H1 (cell line): ENCODE results near the gene KLHL17. TPM values are rescaled to one million over a fixed set of nuclear protein-coding genes. Genes with fewer than 3 reads are reported as not detected.

Source experiments
- CTCF ChIA-PET: fragments of 300-600 bp; sonication (Branson Sonifier 250); formaldehyde crosslinking; loops from one replicate; lab custom pipeline; 2021; ENCODE audit not compliant: partially characterized antibody; lab: Charles Lee
- POLR2A ChIA-PET: fragments of 300-600 bp; sonication (Branson Sonifier 250); formaldehyde crosslinking; loops from one replicate; lab custom pipeline; 2021; ENCODE audit warnings: inconsistent platforms; ENCODE audit not compliant: partially characterized antibody; lab: Charles Lee
- DNase-seq, 2 experiments: peaks; one replicate each; pipeline versions ENCODE4 v3.0.0 to v3.0.0-alpha.2; 2010 to 2022; ENCODE audit warnings: low spot score in 2 of 2, low read depth in 1 of 2, mixed read lengths in 1 of 2
- FAIRE-seq: peaks from 2 replicates; lab custom pipeline; 2011; peaks lifted over from hg19 to GRCh38; lab: Jason Lieb, UNC
- H2AFZ ChIP-seq: 2 replicates; pipeline ENCODE4 v1.8.1; 2012; ENCODE audit warnings: low read length, inconsistent platforms
- H2AK5ac ChIP-seq: 2 replicates; pipeline ENCODE4 v1.6.1; 2013; ENCODE audit warnings: low read depth, low read length
- H2BK120ac ChIP-seq: replicated peaks from 2 replicates; pipeline ENCODE3; 2013; ENCODE audit warnings: low read depth, low read length, inconsistent platforms
- H2BK12ac ChIP-seq: 2 replicates; pipeline ENCODE4 v1.6.1; 2013; ENCODE audit warnings: low read depth, low read length
- H2BK15ac ChIP-seq: 2 replicates; pipeline ENCODE4 v1.6.1; 2013; ENCODE audit warnings: low read length
- H2BK20ac ChIP-seq: 2 replicates; pipeline ENCODE4 v1.6.1; 2013; ENCODE audit warnings: low read length
- H2BK5ac ChIP-seq: 2 replicates; pipeline ENCODE4 v1.6.1; 2013; ENCODE audit warnings: low read depth, low read length
- H3K14ac ChIP-seq: 2 replicates; pipeline ENCODE4 v1.6.1; 2013; ENCODE audit warnings: inconsistent platforms; ENCODE audit not compliant: insufficient read length
- H3K18ac ChIP-seq: 2 replicates; pipeline ENCODE4 v1.6.1; 2013; ENCODE audit warnings: low read length; ENCODE audit errors: extremely low read depth
- H3K23ac ChIP-seq: 2 replicates; pipeline ENCODE4 v1.6.1; 2013; ENCODE audit warnings: inconsistent platforms; ENCODE audit not compliant: insufficient read length
- H3K23me2 ChIP-seq: 2 replicates; pipeline ENCODE4 v1.6.1; 2013; ENCODE audit warnings: low read depth, low read length
- H3K27ac ChIP-seq: 2 replicates; pipeline ENCODE4 v1.6.1; 2011; ENCODE audit warnings: low read depth, low read length, inconsistent platforms
- H3K27me3 ChIP-seq, 4 experiments: replicated peaks in 1 of 4; 1 replicate in 1 of 4; 2 replicates in 3 of 4; pipeline versions ENCODE4 v1.6.1 to v1.8.1; 2011 to 2013; ENCODE audit warnings: low read length in 3 of 4, mild to moderate bottlenecking in 3 of 4, inconsistent platforms in 2 of 4, mixed read lengths in 2 of 4, moderate library complexity in 1 of 4; ENCODE audit not compliant: control insufficient read depth in 3 of 4, insufficient read depth in 3 of 4; ENCODE audit errors: extremely low read depth in 1 of 4
- H3K36me3 ChIP-seq, 4 experiments: 2 replicates each; pipeline versions ENCODE4 v1.6.1 to v1.8.1; 2011 to 2013; ENCODE audit warnings: mild to moderate bottlenecking in 4 of 4, low read length in 3 of 4, moderate library complexity in 2 of 4, control low read depth in 1 of 4, inconsistent platforms in 1 of 4; ENCODE audit not compliant: insufficient read depth in 4 of 4, control insufficient read depth in 2 of 4
- H3K4ac ChIP-seq: replicated peaks from 2 replicates; pipeline ENCODE3; 2013; ENCODE audit warnings: low read length, low read depth, mixed read lengths, inconsistent platforms; ENCODE audit not compliant: insufficient read length
- H3K4me1 ChIP-seq, 4 experiments: replicated peaks in 1 of 4; 1 replicate in 1 of 4; 2 replicates in 3 of 4; pipeline versions ENCODE4 v1.6.1 to v1.8.1; 2011 to 2013; ENCODE audit warnings: low read length in 3 of 4, inconsistent platforms in 2 of 4, mixed read lengths in 1 of 4; ENCODE audit not compliant: insufficient read depth in 4 of 4, control insufficient read depth in 3 of 4
- H3K4me2 ChIP-seq, 2 experiments: 2 replicates each; pipeline versions ENCODE4 v1.6.1 to v1.8.1; 2011 to 2013; ENCODE audit warnings: low read depth in 2 of 2, low read length in 2 of 2, control low read depth in 1 of 2, inconsistent platforms in 1 of 2, mild to moderate bottlenecking in 1 of 2; ENCODE audit not compliant: insufficient read depth in 1 of 2
- H3K4me3 ChIP-seq, 4 experiments: fragments of 200-600, 300-600 bp in 1 of 4; sonication (generic), shearing (Covaris generic), sonication (Bioruptor Twin) in 1 of 4; 2 replicates each; pipeline versions ENCODE4 v1.5.1 to v1.8.1; 2011 to 2016; ENCODE audit warnings: low read length in 4 of 4, low read depth in 3 of 4, control low read depth in 2 of 4, inconsistent platforms in 2 of 4, mild to moderate bottlenecking in 2 of 4, mixed read lengths in 1 of 4, moderate library complexity in 1 of 4; ENCODE audit not compliant: insufficient read depth in 2 of 4; ENCODE audit errors: extremely low read depth in 1 of 4
- H3K56ac ChIP-seq: replicated peaks from 2 replicates; pipeline ENCODE3; 2013; ENCODE audit warnings: low read depth, mild to moderate bottlenecking, mixed read lengths, low read length, inconsistent platforms; ENCODE audit not compliant: insufficient read length
- H3K79me1 ChIP-seq: 2 replicates; pipeline ENCODE4 v1.6.1; 2013; ENCODE audit warnings: low read depth, low read length, control low read depth
- H3K79me2 ChIP-seq, 2 experiments: 2 replicates each; pipeline versions ENCODE4 v1.6.1 to v1.8.1; 2012 to 2013; ENCODE audit warnings: low read length in 2 of 2, mild to moderate bottlenecking in 2 of 2, inconsistent platforms in 1 of 2; ENCODE audit not compliant: insufficient read depth in 2 of 2, control insufficient read depth in 1 of 2
- H3K9ac ChIP-seq, 4 experiments: replicated peaks in 1 of 4; 1 replicate in 1 of 4; 2 replicates in 3 of 4; pipeline versions ENCODE4 v1.6.1 to v1.8.1; 2011 to 2013; ENCODE audit warnings: low read depth in 3 of 4, low read length in 3 of 4, control low read depth in 2 of 4, mild to moderate bottlenecking in 2 of 4, moderate library complexity in 2 of 4, inconsistent platforms in 1 of 4; ENCODE audit errors: extremely low read depth in 1 of 4
- H3K9me3 ChIP-seq, 2 experiments: 2 replicates each; pipeline versions ENCODE4 v1.6.1 to v1.8.1; 2012 to 2013; ENCODE audit warnings: mild to moderate bottlenecking in 2 of 2, moderate library complexity in 2 of 2, control low read depth in 1 of 2, inconsistent platforms in 1 of 2, low read depth in 1 of 2, low read length in 1 of 2, mixed read lengths in 1 of 2; ENCODE audit not compliant: insufficient read depth in 2 of 2
- H4K20me1 ChIP-seq, 2 experiments: replicated peaks in 1 of 2; 2 replicates each; pipeline versions ENCODE3 to v1.8.1; 2011 to 2013; ENCODE audit warnings: inconsistent platforms in 2 of 2, low read length in 2 of 2, mild to moderate bottlenecking in 1 of 2; ENCODE audit not compliant: insufficient read depth in 2 of 2, control insufficient read depth in 1 of 2
- H4K5ac ChIP-seq: 2 replicates; pipeline ENCODE4 v1.6.1; 2013; ENCODE audit warnings: low read length, low read depth, mixed read lengths, inconsistent platforms; ENCODE audit not compliant: insufficient read length
- H4K8ac ChIP-seq: 2 replicates; pipeline ENCODE4 v1.8.0; 2013; ENCODE audit warnings: mild to moderate bottlenecking, moderate library complexity, low read length, inconsistent platforms; ENCODE audit not compliant: insufficient read depth; ENCODE audit errors: extremely low read depth
- H4K91ac ChIP-seq: replicated peaks from 2 replicates; pipeline ENCODE3; 2013; ENCODE audit warnings: low read length, mixed read lengths, inconsistent platforms; ENCODE audit not compliant: insufficient read length
- BRCA1 ChIP-seq: IDR thresholded peaks from 2 replicates; pipeline ENCODE4 v1.6.1; 2012; ENCODE audit warnings: low read depth, low read length, improper control_type of control experiment
- JUN ChIP-seq: IDR thresholded peaks from 2 replicates; pipeline ENCODE4 v1.6.1; 2011; ENCODE audit warnings: low read depth, mild to moderate bottlenecking, improper control_type of control experiment, low read length
- KDM4A ChIP-seq: IDR thresholded peaks from one replicate; pipeline ENCODE4 v1.7.1; 2012; ENCODE audit warnings: low read depth, mild to moderate bottlenecking, moderate library complexity, low read length, inconsistent platforms; ENCODE audit not compliant: severe bottlenecking
- SIN3A ChIP-seq, 2 experiments: IDR thresholded peaks in 1 of 2; conservative IDR thresholded peaks in 1 of 2; 2 replicates each; pipeline ENCODE4 v1.6.1; 2011 to 2012; ENCODE audit warnings: low read length in 2 of 2, improper control_type of control experiment in 1 of 2, low read depth in 1 of 2, mild to moderate bottlenecking in 1 of 2
- TAF1 ChIP-seq: IDR thresholded peaks from 2 replicates; pipeline ENCODE4 v1.6.1; 2011; ENCODE audit warnings: mild to moderate bottlenecking, low read depth, low read length
- WGBS, 2 experiments: shearing (Covaris generic) in 1 of 2; methylation state at CpG; one replicate each; pipeline versions ENCODE4 v1.1.6 to v1.1.7; 2013 to 2015; ENCODE audit warnings: low lambda C conversion rate in 2 of 2, mixed read lengths in 2 of 2, inconsistent platforms in 1 of 2, low coverage in 1 of 2, missing lambda C conversion rate in 1 of 2; ENCODE audit not compliant: insufficient replicate concordance in 2 of 2, insufficient coverage in 1 of 2, insufficient read length in 1 of 2; ENCODE audit errors: extremely low coverage in 1 of 2, missing lambda C conversion rate in 1 of 2; 5-methylcytosine and 5-hydroxymethylcytosine counted together
- polyA plus RNA-seq, 7 experiments: library from polyadenylated mRNA; depleted of rRNA in 3 of 7; stranded (reverse) in 5 of 7; unstranded in 2 of 7; fragments of >200 nt in 5 of 7; fragments of 200-250 nt in 2 of 7; gene quantifications; 1 replicate in 5 of 7; 2 replicates in 1 of 7; 4 replicates in 1 of 7; pipeline versions ENCODE4 v1.2.1 to v1.2.3, GENCODE V29; 2011 to 2013; ENCODE audit warnings: missing spikeins in 2 of 7, mixed read lengths in 2 of 7
- total RNA-seq: library from RNA; stranded (reverse); fragmentation: NEBNext Ultra II Directional; extraction: Animal tissue kit (Norgen Biotek cat#: 25700); gene quantifications from 2 replicates; pipeline ENCODE4 v1.2.1, GENCODE V29; 2021
- TF ChIP-seq, protein P1 (sequence below): IDR thresholded peaks from 2 replicates; pipeline ENCODE4 v1.6.1; 2011; ENCODE audit warnings: low read depth, mild to moderate bottlenecking, low read length; ENCODE audit not compliant: insufficient read depth
- TF ChIP-seq, protein P2 (sequence below), 3 experiments: IDR thresholded peaks; 1 replicate in 2 of 3; 2 replicates in 1 of 3; pipeline versions ENCODE4 v1.5.1 to v1.6.1; 2011; ENCODE audit warnings: low read length in 3 of 3, mild to moderate bottlenecking in 3 of 3, inconsistent platforms in 2 of 3, low read depth in 1 of 3, moderate library complexity in 1 of 3; ENCODE audit not compliant: insufficient read depth in 1 of 3; ENCODE audit errors: control extremely low read depth in 1 of 3

Gene KLHL17
- total and polyA plus RNA-seq, 2 of the 8 experiments (the other 6 are each of a cell fraction or from before 2014, with no cell fraction given): 32.6 to 36.1 TPM

DNA sequence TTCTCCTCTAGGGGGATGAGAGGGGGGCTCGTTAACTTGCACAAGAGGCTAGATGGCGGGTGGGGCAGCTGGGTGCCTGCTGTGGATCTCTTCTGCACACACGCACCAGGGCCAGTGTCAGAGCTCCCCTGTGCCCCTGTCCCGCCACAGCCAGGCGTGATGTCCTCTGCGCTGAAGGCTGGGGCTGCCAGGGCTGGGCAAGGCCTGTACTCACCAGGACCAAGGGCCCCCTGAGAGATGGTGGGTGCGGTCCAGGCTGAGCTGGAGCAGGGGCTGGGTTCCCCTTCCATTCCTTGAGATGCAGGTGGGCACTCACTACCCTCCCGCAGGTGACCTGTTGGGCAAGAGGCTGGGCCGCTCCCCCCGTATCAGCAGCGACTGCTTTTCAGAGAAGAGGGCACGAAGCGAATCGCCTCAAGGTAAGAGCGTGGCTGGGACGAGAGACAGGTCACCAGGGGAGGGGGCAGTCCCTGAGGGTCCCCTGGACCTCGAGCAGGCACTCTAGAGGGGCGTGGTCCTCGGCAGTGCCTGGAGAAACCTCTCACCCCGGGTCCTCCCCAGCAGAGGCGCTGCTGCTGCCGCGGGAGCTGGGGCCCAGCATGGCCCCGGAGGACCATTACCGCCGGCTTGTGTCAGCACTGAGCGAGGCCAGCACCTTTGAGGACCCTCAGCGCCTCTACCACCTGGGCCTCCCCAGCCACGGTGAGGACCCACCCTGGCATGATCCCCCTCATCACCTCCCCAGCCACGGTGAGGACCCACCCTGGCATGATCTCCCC lies 21.5 kb upstream of the KLHL17 start:
- Histone ChIP-seq H3K4me3 (no peak overlapping the region), H2BK12ac (peak overlapping the region; percentile 60; the same call in 1 of the 2 replicates), H3K27ac (no peak overlapping the region), H3K4me1 (peaks cover 5 to 47% (median 30%) of the 10 kb centered on the region in 4 experiments), H4K91ac (no peak overlapping the region), H2BK20ac (no peak overlapping the region), H3K14ac (no peak overlapping the region), H2BK120ac (no peak overlapping the region), H2AFZ (no peak overlapping the region), H2BK15ac (no peak overlapping the region), H3K27me3 (peaks cover 75 to 86% (median 84%) of the 10 kb centered on the region in 4 experiments), H4K5ac (no peak overlapping the region), H3K23ac (no peak overlapping the region), H2BK5ac (no peak overlapping the region), H4K20me1 (peaks cover 16 to 34% of the 10 kb centered on the region in 2 experiments), H3K4me2 (peak overlapping the region; percentile 45 to 71; a peak in 2 of 4 replicates), H2AK5ac (no peak overlapping the region), H3K4ac (no peak overlapping the region), H4K8ac (no peak overlapping the region; the same call in 1 of the 2 replicates), H3K18ac (no peak overlapping the region; the same call in 1 of the 2 replicates), H3K23me2 (peaks cover 7% of the 10 kb centered on the region; the same call in 1 of the 2 replicates), H3K79me1 (no peaks in the 10 kb centered on the region), H3K56ac (no peak overlapping the region), H3K9ac (no peak overlapping the region), H3K79me2 (no peaks in the 10 kb centered on the region), H3K36me3 (peaks cover 0 to 4% (median 0%) of the 10 kb centered on the region in 4 experiments; a peak in 1 of 8 replicates), H3K9me3 (no peaks in the 10 kb centered on the region)
- CTCF ChIA-PET: interaction anchor here (0.9 to 5.3 kb wide), 12 partner anchors 9 to 94 kb away, joined by 3 to 45 read pairs (median 6); no protein-coding TSS in a partner anchor
- 45% methylated on average over 26 of the region's 30 CpGs; no CpG with 5 or more reads in 1 of the 2 experiments for WGBS, 2 experiments
- DNase-seq (no peak), FAIRE-seq (no peak)
- POLR2A ChIA-PET: interaction anchor here (0.9 to 9.5 kb wide), 7 partner anchors 8 to 58 kb away, joined by 3 to 65 read pairs (median 3); partner anchors contain the start of gene NOC2L
- TF ChIP-seq, protein P1, sequence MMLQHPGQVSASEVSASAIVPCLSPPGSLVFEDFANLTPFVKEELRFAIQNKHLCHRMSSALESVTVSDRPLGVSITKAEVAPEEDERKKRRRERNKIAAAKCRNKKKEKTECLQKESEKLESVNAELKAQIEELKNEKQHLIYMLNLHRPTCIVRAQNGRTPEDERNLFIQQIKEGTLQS: no peak
- no peak for TF ChIP-seq SIN3A (conservative IDR thresholded peaks at IDR 0.05 in 1 of 2, IDR thresholded peaks at IDR 0.05 in 1 of 2; ENCODE audit: low read depth in 1 of 2, low read length in 2 of 2)
- no peak for TF ChIP-seq KDM4A
- TF ChIP-seq, protein P2, sequence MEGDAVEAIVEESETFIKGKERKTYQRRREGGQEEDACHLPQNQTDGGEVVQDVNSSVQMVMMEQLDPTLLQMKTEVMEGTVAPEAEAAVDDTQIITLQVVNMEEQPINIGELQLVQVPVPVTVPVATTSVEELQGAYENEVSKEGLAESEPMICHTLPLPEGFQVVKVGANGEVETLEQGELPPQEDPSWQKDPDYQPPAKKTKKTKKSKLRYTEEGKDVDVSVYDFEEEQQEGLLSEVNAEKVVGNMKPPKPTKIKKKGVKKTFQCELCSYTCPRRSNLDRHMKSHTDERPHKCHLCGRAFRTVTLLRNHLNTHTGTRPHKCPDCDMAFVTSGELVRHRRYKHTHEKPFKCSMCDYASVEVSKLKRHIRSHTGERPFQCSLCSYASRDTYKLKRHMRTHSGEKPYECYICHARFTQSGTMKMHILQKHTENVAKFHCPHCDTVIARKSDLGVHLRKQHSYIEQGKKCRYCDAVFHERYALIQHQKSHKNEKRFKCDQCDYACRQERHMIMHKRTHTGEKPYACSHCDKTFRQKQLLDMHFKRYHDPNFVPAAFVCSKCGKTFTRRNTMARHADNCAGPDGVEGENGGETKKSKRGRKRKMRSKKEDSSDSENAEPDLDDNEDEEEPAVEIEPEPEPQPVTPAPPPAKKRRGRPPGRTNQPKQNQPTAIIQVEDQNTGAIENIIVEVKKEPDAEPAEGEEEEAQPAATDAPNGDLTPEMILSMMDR (IDR thresholded peaks at IDR 0.05; ENCODE audit: control extremely low read depth in 1 of 3, insufficient read depth in 1 of 3, low read depth in 1 of 3, low read length in 3 of 3): peak in 2 of 3 experiments; percentile 50 to 58; a peak in 3 of 4 replicates
- no peak for TF ChIP-seq JUN
- no peak for TF ChIP-seq BRCA1
- TF ChIP-seq TAF1: no peak
